ENCODE measurements around the gene FAF1.

The FAF1 gene

GRCh38 chr1:50424884-50425375, 535.1 kb downstream of the FAF1 start:
- Histone ChIP-seq H3K4me2 (ENCODE audit: low read length) (no peak overlapping the region), H3K36me3 (ENCODE audit: control insufficient read depth, insufficient read depth, low read length) (no peaks in the 10 kb centered on the region), H3K4me3 (ENCODE audit: low read depth, low read length) (no peak overlapping the region), H3K79me2 (no peaks in the 10 kb centered on the region), H2AFZ (no peak overlapping the region), H3K4me1 (no peaks in the 10 kb centered on the region), H3K27me3 (ENCODE audit: control insufficient read depth, insufficient read depth, low read length) (peaks cover 51% of the 10 kb centered on the region), H3K9ac (no peak overlapping the region), H3K27ac (no peak overlapping the region), H3K9me3 (ENCODE audit: control insufficient read depth, low read length) (no peaks in the 10 kb centered on the region)
- no peak for TF ChIP-seq CTCF (IDR thresholded peaks at IDR 0.05)

GRCh38 chr1:50424045-50424883, 535.8 kb downstream of the FAF1 start:
- Histone ChIP-seq H3K9me3 (ENCODE audit: control insufficient read depth, low read length) (no peaks in the 10 kb centered on the region), H3K36me3 (ENCODE audit: control insufficient read depth, insufficient read depth, low read length) (no peaks in the 10 kb centered on the region), H3K27me3 (ENCODE audit: control insufficient read depth, insufficient read depth, low read length) (peaks cover 58% of the 10 kb centered on the region), H3K27ac (no peak overlapping the region), H3K4me3 (ENCODE audit: low read depth, low read length) (no peak overlapping the region), H3K4me1 (no peaks in the 10 kb centered on the region), H3K79me2 (no peaks in the 10 kb centered on the region), H3K4me2 (ENCODE audit: low read length) (peak overlapping the region; percentile 4), H2AFZ (no peak overlapping the region), H3K9ac (no peak overlapping the region)
- no peak for TF ChIP-seq CTCF (IDR thresholded peaks at IDR 0.05)

DNA sequence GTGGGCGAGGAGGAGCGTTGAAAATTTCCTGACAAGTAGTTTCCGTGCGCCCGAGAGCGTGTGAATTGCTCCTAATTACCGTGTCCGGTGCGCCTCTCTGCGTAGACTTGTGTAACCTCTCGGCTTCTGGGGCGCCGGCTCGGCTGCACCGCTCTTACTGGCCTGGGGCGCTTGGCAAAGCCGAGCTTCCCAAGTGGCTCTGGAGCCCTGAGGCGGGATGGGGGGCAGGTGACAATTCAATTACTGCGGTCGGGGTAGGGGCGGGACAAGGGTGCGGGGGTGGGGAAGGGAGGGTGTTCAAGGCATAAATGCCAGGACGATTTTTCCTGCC, 536.4 kb downstream of the FAF1 start:
- H3K27ac ChIP-seq = no peak overlapping the region
- no peak overlapping the region for H3K9ac ChIP-seq
- H3K4me3 ChIP-seq (ENCODE audit: low read depth, low read length) = no peak overlapping the region
- no peak for TF ChIP-seq CTCF (IDR thresholded peaks at IDR 0.05)
- no peak overlapping the region for H3K4me2 ChIP-seq (ENCODE audit: low read length)
- no peaks in the 10 kb centered on the region for H3K36me3 ChIP-seq (ENCODE audit: control insufficient read depth, insufficient read depth, low read length)
- no peaks in the 10 kb centered on the region for H3K79me2 ChIP-seq
- H3K27me3 ChIP-seq (ENCODE audit: control insufficient read depth, insufficient read depth, low read length) = peaks cover 61% of the 10 kb centered on the region
- H3K9me3 ChIP-seq (ENCODE audit: control insufficient read depth, low read length) = no peaks in the 10 kb centered on the region
- no peak overlapping the region for H2AFZ ChIP-seq
- H3K4me1 ChIP-seq = no peaks in the 10 kb centered on the region

GRCh38 chr1:50422946-50423669, 537.0 kb downstream of the FAF1 start, which contains the start of gene DMRTA2:
Gene DMRTA2 (minus strand): TSS chr1:50423443. CDS start chr1:50421536, 1,907 bp downstream.
- no peaks in the 10 kb centered on the region for H3K4me1 ChIP-seq
- no peak for TF ChIP-seq CTCF (IDR thresholded peaks at IDR 0.05)
- no peaks in the 10 kb centered on the region for H3K9me3 ChIP-seq (ENCODE audit: control insufficient read depth, low read length)
- H3K4me3 ChIP-seq (ENCODE audit: low read depth, low read length) = no peak within 1 kb of the TSS
- peaks cover 61% of the 10 kb centered on the region for H3K27me3 ChIP-seq (ENCODE audit: control insufficient read depth, insufficient read depth, low read length)
- H3K4me2 ChIP-seq (ENCODE audit: low read length) = peak within 1 kb of the TSS; percentile 15
- no peak within 1 kb of the TSS for H3K9ac ChIP-seq
- no peaks in the 10 kb centered on the region for H3K36me3 ChIP-seq (ENCODE audit: control insufficient read depth, insufficient read depth, low read length)
- no peak within 1 kb of the TSS for H3K27ac ChIP-seq
- no peak within 1 kb of the TSS for H2AFZ ChIP-seq
- no peaks in the 10 kb centered on the region for H3K79me2 ChIP-seq

All from parathyroid adenoma (tissue), 2 donors.